ENCODE measurements around the gene DHDH. TPM values are rescaled to one million over a fixed set of nuclear protein-coding genes. Genes with fewer than 3 reads are reported as not detected.

DHDH gene
- total RNA-seq, 1 donor from 2014 or later: not detected

- ChIA-PET CTCF (interaction anchor here (0.9 to 1.5 kb wide), 4 partner anchors 9 to 167 kb away, joined by 3 to 8 read pairs (median 3); no protein-coding TSS in a partner anchor), POLR2A (interaction anchor here (0.6 to 4.9 kb wide), 11 partner anchors 8 to 714 kb away, joined by 3 to 53 read pairs (median 4); partner anchors contain the start of genes BAX, NUCB1, PPP1R15A and PRMT1)
- Mint-ChIP-seq H3K27ac (peak overlapping the region; percentile 99), H3K4me3 (peak overlapping the region; percentile 65), H3K36me3 (ENCODE audit: low read depth) (peaks cover 40% of the 10 kb centered on the region), H3K27me3 (no peaks in the 10 kb centered on the region), H3K9me3 (no peaks in the 10 kb centered on the region), H3K4me1 (peaks cover 65% of the 10 kb centered on the region)
- DNase-seq (peak; percentile 53), ATAC-seq (ENCODE audit: low read depth) (peak; percentile 30)
- TF ChIP-seq, protein P1, sequence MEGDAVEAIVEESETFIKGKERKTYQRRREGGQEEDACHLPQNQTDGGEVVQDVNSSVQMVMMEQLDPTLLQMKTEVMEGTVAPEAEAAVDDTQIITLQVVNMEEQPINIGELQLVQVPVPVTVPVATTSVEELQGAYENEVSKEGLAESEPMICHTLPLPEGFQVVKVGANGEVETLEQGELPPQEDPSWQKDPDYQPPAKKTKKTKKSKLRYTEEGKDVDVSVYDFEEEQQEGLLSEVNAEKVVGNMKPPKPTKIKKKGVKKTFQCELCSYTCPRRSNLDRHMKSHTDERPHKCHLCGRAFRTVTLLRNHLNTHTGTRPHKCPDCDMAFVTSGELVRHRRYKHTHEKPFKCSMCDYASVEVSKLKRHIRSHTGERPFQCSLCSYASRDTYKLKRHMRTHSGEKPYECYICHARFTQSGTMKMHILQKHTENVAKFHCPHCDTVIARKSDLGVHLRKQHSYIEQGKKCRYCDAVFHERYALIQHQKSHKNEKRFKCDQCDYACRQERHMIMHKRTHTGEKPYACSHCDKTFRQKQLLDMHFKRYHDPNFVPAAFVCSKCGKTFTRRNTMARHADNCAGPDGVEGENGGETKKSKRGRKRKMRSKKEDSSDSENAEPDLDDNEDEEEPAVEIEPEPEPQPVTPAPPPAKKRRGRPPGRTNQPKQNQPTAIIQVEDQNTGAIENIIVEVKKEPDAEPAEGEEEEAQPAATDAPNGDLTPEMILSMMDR (IDR thresholded peaks at IDR 0.05): no peak
- intact Hi-C loops (cut with micrococcal nuclease): loop anchor here (2.0 kb wide), 1 partner anchor 61 kb away; the partner anchor contains the start of gene NUCB1
These were observed 28.7 kb downstream of the DHDH start for GRCh38 chr19:48962029-48962848.

DNA sequence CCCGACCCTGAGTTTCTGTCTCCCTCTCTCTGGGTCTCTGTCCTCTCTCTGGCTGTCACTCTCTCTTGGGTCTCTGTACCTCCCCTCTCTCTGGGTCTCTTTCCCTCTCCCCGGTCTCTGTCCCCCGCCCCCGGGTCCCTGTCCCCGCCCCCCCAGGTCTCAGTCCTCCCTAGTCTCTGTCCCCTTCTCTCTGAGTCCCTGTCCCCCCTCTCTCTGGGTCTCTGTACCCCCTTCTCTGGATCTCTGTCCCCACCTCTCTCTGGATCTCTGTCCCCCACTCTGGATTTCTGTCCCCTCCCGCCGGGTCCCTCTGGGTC, 29.3 kb downstream of the DHDH start:
- H3K4me1 Mint-ChIP-seq: peaks cover 70% of the 10 kb centered on the region
- intact Hi-C loops (cut with micrococcal nuclease): loop anchor here (2.0 kb wide), 1 partner anchor 62 kb away; the partner anchor contains the start of gene NUCB1
- H3K4me3 Mint-ChIP-seq: peak overlapping the region; percentile 65
- H3K9me3 Mint-ChIP-seq: no peaks in the 10 kb centered on the region
- ChIA-PET CTCF (interaction anchor here (1.5 kb wide), 2 partner anchors 8 to 167 kb away, joined by 3 to 8 read pairs; no protein-coding TSS in a partner anchor), POLR2A (interaction anchor here (0.8 to 4.9 kb wide), 7 partner anchors 8 to 714 kb away, joined by 3 to 53 read pairs (median 5); partner anchors contain the start of genes BAX, NUCB1, PPP1R15A and PRMT1)
- ATAC-seq (ENCODE audit: low read depth): no peak
- DNase-seq: no peak
- H3K27ac Mint-ChIP-seq: peak overlapping the region; percentile 99
- no peaks in the 10 kb centered on the region for H3K27me3 Mint-ChIP-seq
- TF ChIP-seq, protein P1 (IDR thresholded peaks at IDR 0.05): no peak
- H3K36me3 Mint-ChIP-seq (ENCODE audit: low read depth): peaks cover 40% of the 10 kb centered on the region

DNA sequence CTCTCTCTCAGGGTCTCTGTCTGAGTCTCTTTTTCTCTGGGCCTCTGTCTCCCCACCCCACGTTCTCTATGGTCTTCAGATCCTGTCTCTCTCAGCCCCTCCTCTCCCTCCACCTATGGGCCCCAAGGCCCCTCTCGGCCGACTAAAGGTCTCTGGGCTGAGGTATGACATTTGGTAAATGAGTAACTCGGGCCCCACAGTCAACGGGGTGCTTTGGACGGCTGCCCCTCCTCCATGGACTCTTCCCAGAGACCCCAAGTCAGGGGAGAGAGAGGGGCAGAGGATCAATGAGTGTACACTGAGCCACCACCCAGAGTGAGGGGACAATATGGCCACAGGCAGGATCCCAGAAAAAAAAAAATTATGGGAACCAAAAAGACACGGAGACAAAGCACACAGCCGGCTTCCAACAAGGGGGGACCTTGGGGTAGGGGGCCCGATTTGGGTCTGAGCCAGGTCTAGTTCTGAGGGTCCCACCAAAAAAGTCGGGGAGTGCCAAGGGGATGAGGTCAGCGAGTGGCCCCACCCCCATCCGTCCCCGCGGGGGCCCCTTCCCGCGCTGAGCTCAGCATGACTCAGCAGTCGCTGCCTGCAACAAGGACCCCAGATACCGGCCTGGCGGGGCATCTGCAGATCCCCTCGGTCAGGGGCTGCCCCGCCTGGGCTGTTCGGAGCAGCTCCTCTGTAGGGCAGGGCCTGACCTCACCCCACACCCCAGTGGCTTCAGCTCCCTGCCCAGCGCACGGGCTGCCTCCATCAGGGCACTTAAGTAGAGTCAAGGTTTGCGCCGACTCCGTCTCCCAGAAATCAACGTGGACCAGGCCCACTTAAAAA, 30.1 kb downstream of the DHDH start:
- Mint-ChIP-seq H3K36me3 (ENCODE audit: low read depth) (peaks cover 43% of the 10 kb centered on the region), H3K27me3 (no peaks in the 10 kb centered on the region), H3K4me3 (peak overlapping the region; percentile 99), H3K27ac (peak overlapping the region; percentile 99), H3K9me3 (no peaks in the 10 kb centered on the region), H3K4me1 (peaks cover 72% of the 10 kb centered on the region)
- intact Hi-C loops (cut with micrococcal nuclease): loop anchor here (2.0 kb wide), 3 partner anchors 63 to 627 kb away; partner anchors contain the start of genes DBP, NUCB1 and PRR12
- DNase-seq (peak; percentile 55), ATAC-seq (ENCODE audit: low read depth) (no peak)
- TF ChIP-seq, protein P1 (IDR thresholded peaks at IDR 0.05): no peak
- CTCF ChIA-PET: no interaction called here
- POLR2A ChIA-PET: interaction anchor here (0.6 to 8.1 kb wide), 15 partner anchors 9 to 345 kb away, joined by 3 to 179 read pairs (median 5); partner anchors contain the start of genes BAX, NUCB1, PPP1R15A and RPL18

- DNase-seq: no peak
- intact Hi-C loops (cut with micrococcal nuclease): loop anchor here (1.0 to 5.0 kb wide), 7 partner anchors 10 to 626 kb away; partner anchors contain the start of genes BAX, DBP and PRR12
- peak overlapping the region; percentile 99 for H3K4me3 Mint-ChIP-seq
- TF ChIP-seq, protein P1 (IDR thresholded peaks at IDR 0.05): no peak
- no peaks in the 10 kb centered on the region for H3K9me3 Mint-ChIP-seq
- H3K4me1 Mint-ChIP-seq: peaks cover 70% of the 10 kb centered on the region
- H3K27me3 Mint-ChIP-seq: no peaks in the 10 kb centered on the region
- CTCF ChIA-PET: interaction anchor here (1.3 to 1.4 kb wide), 2 partner anchors 169 to 176 kb away, joined by 4 to 5 read pairs; no protein-coding TSS in a partner anchor
- H3K36me3 Mint-ChIP-seq (ENCODE audit: low read depth): peaks cover 46% of the 10 kb centered on the region
- ATAC-seq (ENCODE audit: low read depth): no peak
- peak overlapping the region; percentile 99 for H3K27ac Mint-ChIP-seq
- POLR2A ChIA-PET: interaction anchor here (0.7 to 8.1 kb wide), 17 partner anchors 10 to 345 kb away, joined by 3 to 179 read pairs (median 5); partner anchors contain the start of genes BAX, GYS1, NUCB1 and PPP1R15A
These were observed 30.9 kb downstream of the DHDH start for GRCh38 chr19:48964205-48965039.

Measured in activated B cell treated with CpG ODN at 0.5 μM for 24 hours (primary cell).